Adrenal gland (tissue), 12 donors: ENCODE results near the gene MEF2C. TPM values are rescaled to one million over a fixed set of nuclear protein-coding genes. Genes with fewer than 3 reads are reported as not detected.
A peak's percentile ranks its signal among the peaks of the same experiment; 100 is the strongest.

Experiments
- DNase-seq, 7 donors: peaks; one replicate each; pipeline ENCODE4 v3.0.0-alpha.2; 2019 to 2020
- H3K27ac ChIP-seq, 5 donors: fragments of 200-600 bp; sonication (generic) in 4 of 5; 1 replicate in 3 of 5; 2 replicates in 2 of 5; pipeline versions ENCODE4 v1.5.1 to v1.8.0; 2016 to 2020; ENCODE audit warnings: mild to moderate bottlenecking in 1 of 5
- H3K27me3 ChIP-seq: fragments of 200-600 bp; 2 replicates; pipeline ENCODE4 v1.8.0; 2021
- H3K36me3 ChIP-seq, 2 donors: fragments of 200-600 bp; replicated peaks in 1 of 2; 1 replicate in 1 of 2; 2 replicates in 1 of 2; pipeline versions ENCODE4 v1.5.1 to v1.8.0; 2018 to 2022
- H3K4me1 ChIP-seq, 2 donors: fragments of 200-600 bp; replicated peaks in 1 of 2; 1 replicate in 1 of 2; 2 replicates in 1 of 2; pipeline versions ENCODE4 v1.5.1 to v1.8.0; 2018 to 2021
- H3K4me3 ChIP-seq, 4 donors: fragments of 200-600 bp; sonication (generic) in 3 of 4; one replicate each; pipeline ENCODE4 v1.5.1; 2016 to 2018
- H3K9me3 ChIP-seq, 3 donors: fragments of 200-600 bp; sonication (generic) in 1 of 3; replicated peaks in 1 of 3; 1 replicate in 2 of 3; 2 replicates in 1 of 3; pipeline versions ENCODE4 v1.5.1 to v1.8.0; 2016 to 2021
- POLR2A ChIP-seq, 2 donors: fragments of 450-650 bp; IDR thresholded peaks; one replicate each; pipeline ENCODE4 v1.6.1; 2017; ENCODE audit warnings: antibody characterized with exemption in 2 of 2, mild to moderate bottlenecking in 2 of 2, moderate library complexity in 1 of 2
- WGBS, 4 donors: extraction: QIAGEN DNeasy Blood & Tissue Kit in 2 of 4; methylation state at CpG; one replicate each; pipeline versions ENCODE4 v1.1.5 to v1.1.7; 2013 to 2017; 5-methylcytosine and 5-hydroxymethylcytosine counted together
- intact Hi-C, 2 donors: fragments of 100-400 bp; cut with DNase I; formaldehyde crosslinking; loops; one replicate each; pipeline versions ENCODE4 v1.14.1 to v1.15.0; 2022 to 2023
- polyA plus RNA-seq, 3 donors: library from polyadenylated mRNA; stranded (reverse); fragments of 200-250 nt in 2 of 3; fragments of 350-450 nt in 1 of 3; fragmentation: Illumina TruSeq in 1 of 3; extraction: RNeasy Lipid Tissue Mini Kit (QIAGEN cat#74804) in 1 of 3; gene quantifications; one replicate each; pipeline ENCODE4 v1.2.3, GENCODE V29; 2013 to 2014
- total RNA-seq, 9 donors: library from RNA; depleted of rRNA in 4 of 9; stranded (reverse); fragments of >200 nt in 4 of 9; fragments of 120-200 nt in 1 of 9; fragmentation: NEBNext Ultra II Directional in 1 of 9; extraction: Animal tissue kit (Norgen Biotek cat#: 25700) in 1 of 9; gene quantifications; one replicate each; pipeline versions ENCODE4 v1.1.0 to v1.2.4, GENCODE V29; 2013 to 2023
- TF ChIP-seq, protein P1 (sequence below), 6 experiments: fragments of 450-650 bp in 4 of 6; fragments of 200-600 bp in 2 of 6; sonication (generic) in 1 of 6; IDR thresholded peaks; 1 replicate in 5 of 6; 2 replicates in 1 of 6; pipeline versions ENCODE4 v1.5.1 to v1.8.0; 2016 to 2021; ENCODE audit warnings: antibody characterized with exemption in 6 of 6, mild to moderate bottlenecking in 2 of 6, moderate library complexity in 1 of 6
- donor health status: healthy with polysubstance abuse.
- donor health status: Bipolar disorder and iron deficiency.
- donor health status: DM: yes; HTN: yes; CAD: no.
- donor health status: DM: no; HTN: no; CAD: no.
- donor health status: DM: no; HTN: no; CAD: no.
- donor health status: DM: yes; HTN: yes; CAD: no.

MEF2C gene
- total and polyA plus RNA-seq, 12 donors: 26.8 to 172 (median 69.2) TPM

DNA sequence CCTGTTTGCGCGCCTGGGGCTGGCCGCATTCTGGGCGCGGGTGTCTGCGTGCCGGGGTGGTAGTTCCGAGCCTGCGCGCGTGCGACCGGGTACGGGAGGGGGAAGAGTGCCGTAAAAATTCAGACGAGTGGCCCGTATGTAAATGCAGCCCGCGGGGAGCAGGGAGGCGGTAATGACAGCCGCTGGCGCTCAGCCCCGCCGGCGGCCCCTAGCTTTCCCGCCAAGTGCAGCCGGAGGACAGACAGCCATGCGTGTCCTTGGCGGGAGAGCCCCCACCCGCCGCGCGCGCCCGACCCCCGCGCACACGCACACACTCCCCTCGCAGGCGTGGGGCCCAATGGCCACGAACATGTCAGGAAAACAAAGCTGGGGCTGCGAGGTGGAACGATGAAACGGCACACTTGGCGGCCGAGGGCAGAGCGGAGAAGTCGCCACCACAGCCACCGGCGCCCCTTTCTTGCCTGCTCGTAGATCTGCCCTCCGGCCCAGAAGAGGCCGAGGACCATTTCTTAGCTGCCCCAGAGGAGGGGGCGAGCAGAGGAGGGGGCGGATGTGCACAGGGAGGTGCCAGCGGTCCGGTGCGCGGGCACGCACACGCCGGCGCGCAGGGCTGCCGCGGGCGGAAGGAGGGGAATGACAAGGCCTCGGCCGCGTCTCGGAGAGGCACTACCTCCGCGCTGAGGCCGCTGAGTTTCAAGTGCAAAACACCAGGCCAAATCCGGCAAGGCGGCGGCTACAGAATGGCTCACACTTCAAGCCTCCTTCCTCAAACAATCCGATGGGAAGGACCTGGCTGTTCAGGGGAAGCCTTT lies 208.4 kb downstream of the MEF2C start:
- H3K4me1 ChIP-seq: peaks cover 8 to 21% of the 10 kb centered on the region in 2 donors
- H3K27ac ChIP-seq: peak overlapping the region in 4 of 5 donors; percentile 64 to 95 (median 91)
- WGBS, 4 donors: 0 to 4% (median 2%) methylated on average over 20 to 78 of the region's 78 CpGs
- TF ChIP-seq POLR2A (IDR thresholded peaks at IDR 0.05): peak; percentile 54 to 59
- TF ChIP-seq, protein P1, sequence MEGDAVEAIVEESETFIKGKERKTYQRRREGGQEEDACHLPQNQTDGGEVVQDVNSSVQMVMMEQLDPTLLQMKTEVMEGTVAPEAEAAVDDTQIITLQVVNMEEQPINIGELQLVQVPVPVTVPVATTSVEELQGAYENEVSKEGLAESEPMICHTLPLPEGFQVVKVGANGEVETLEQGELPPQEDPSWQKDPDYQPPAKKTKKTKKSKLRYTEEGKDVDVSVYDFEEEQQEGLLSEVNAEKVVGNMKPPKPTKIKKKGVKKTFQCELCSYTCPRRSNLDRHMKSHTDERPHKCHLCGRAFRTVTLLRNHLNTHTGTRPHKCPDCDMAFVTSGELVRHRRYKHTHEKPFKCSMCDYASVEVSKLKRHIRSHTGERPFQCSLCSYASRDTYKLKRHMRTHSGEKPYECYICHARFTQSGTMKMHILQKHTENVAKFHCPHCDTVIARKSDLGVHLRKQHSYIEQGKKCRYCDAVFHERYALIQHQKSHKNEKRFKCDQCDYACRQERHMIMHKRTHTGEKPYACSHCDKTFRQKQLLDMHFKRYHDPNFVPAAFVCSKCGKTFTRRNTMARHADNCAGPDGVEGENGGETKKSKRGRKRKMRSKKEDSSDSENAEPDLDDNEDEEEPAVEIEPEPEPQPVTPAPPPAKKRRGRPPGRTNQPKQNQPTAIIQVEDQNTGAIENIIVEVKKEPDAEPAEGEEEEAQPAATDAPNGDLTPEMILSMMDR (IDR thresholded peaks at IDR 0.05): no peak
- peak overlapping the region in 3 of 4 donors; percentile 24 to 54 (median 53) for H3K4me3 ChIP-seq
- DNase-seq: peak; percentile 62 to 87 (median 75)
- no peaks in the 10 kb centered on the region for H3K9me3 ChIP-seq
- H3K27me3 ChIP-seq: peaks cover 32% of the 10 kb centered on the region
- intact Hi-C loops: loop anchor here in 1 of 2 donors (5.0 kb wide), 1 partner anchor 532 kb away; no protein-coding TSS in a partner anchor
- H3K36me3 ChIP-seq: no peaks in the 10 kb centered on the region

DNA sequence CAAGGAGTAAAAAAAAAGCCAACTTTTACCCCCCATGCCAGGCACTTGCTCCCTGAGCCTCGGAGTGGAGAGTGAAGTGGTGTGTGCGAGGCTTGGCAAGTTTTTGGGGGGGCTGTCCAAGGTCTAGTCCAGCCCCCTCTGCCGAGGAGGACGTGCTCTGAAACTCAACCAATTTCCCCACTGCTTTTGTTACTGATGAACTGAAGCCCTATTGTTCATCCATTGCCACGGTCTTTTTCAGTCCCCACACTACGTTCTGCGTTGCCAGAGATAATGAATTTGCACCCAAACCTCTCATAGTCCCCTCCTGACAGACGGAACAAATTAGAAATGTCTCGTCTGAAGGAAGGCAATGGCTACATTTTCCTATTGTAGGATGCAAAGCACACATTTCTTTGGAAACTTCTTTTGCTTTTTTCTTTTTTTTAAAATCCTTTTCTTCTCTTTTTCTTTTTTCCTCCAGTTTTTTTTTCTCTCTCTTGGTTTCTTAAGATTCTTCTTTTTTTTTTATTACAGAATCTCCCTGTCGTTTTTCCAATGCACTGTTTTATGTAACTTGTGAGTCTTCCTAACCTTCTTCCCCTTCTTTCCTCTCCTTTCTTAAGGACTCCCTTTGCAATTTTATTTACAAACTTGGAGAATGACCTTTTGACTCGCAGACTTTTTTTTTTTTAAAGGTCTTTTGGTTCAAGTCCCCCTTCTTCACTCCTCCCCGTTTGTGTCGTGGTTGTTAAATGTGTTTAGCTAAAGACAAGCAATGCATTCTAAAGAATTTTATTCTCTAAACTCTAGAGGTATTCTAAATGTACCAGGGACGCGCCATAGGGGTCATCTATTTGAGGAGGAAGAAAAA lies 209.5 kb downstream of the MEF2C start:
- no peaks in the 10 kb centered on the region for H3K36me3 ChIP-seq
- intact Hi-C loops: no loop called here

DNA sequence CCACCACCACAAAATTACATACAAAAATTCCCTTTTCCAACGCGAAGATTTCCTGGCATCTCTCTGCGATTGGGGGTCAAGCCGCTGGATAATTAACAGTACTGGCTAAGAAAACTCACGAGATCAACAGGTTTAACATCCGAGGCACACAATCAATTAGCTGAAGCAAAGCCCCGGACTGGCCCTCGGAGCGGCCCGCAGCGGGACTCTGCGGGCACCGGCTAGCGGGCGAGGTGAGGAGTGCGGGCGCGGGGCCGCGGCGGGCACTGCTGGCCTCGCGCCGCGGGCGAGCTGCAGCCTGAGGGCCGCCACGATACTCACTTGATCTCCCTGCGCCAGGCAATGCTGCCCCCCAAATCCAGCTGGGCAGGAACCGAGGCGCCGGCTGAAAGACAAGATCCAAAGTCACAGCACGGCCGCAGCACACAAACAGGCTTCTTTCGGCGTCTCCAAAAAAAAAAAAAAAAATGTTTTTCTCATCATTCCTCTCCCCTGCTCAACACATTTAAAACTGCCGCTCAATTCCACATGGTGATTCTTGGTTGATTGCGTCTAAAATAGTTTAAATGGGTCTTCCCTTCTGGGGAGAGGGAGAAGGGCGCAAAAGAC lies 210.2 kb downstream of the MEF2C start:
- Histone ChIP-seq H3K27ac (peak overlapping the region in 1 of 5 donors; percentile 95), H3K9me3 (no peaks in the 10 kb centered on the region), H3K4me1 (peaks cover 8 to 20% of the 10 kb centered on the region in 2 donors), H3K4me3 (no peak overlapping the region), H3K36me3 (no peaks in the 10 kb centered on the region), H3K27me3 (peaks cover 19% of the 10 kb centered on the region)
- DNase-seq: no peak
- TF ChIP-seq, protein P1 (IDR thresholded peaks at IDR 0.05): peak in 1 of 6 experiments; percentile 14
- no peak for TF ChIP-seq POLR2A (IDR thresholded peaks at IDR 0.05)
- intact Hi-C loops: no loop called here
- WGBS, 4 donors: 28 to 55% (median 41%) methylated on average over 14 to 39 of the region's 39 CpGs

More for the DNA sequence above, 209.5 kb downstream of the MEF2C start:
- no peak for TF ChIP-seq POLR2A (IDR thresholded peaks at IDR 0.05)
- TF ChIP-seq, protein P1 (IDR thresholded peaks at IDR 0.05): no peak
- Histone ChIP-seq H3K27ac (peak overlapping the region in 4 of 5 donors; percentile 64 to 95 (median 91)), H3K4me3 (peak overlapping the region in 1 of 4 donors; percentile 54), H3K9me3 (no peaks in the 10 kb centered on the region), H3K4me1 (peaks cover 8 to 21% of the 10 kb centered on the region in 2 donors), H3K27me3 (peaks cover 24% of the 10 kb centered on the region)
- WGBS, 4 donors: 10 to 14% (median 13%) methylated on average over 15 of the region's 15 CpGs
- no peak for DNase-seq
